Measurements from ENCODE around the gene SLC50A1.

DNA sequence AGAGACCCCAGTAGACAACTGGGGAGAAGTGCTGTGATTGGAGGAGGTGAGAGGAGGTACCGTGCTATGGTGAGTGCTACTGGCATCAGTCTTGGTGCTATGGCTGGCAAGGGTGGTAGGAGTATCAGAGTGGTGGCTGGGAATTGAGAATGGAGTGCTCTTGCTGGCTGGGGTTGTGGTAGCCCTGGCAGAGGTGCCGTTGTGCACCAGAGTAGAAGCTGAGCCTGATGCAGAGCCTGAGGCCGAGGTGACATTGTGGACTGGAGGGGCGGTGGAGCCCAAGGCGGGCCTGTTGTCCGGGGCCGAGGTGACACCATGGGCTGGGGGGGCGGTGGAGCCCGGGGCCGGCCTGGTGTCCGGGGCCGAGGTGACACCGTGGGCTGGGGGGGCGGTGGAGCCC lies 52.6 kb downstream of the SLC50A1 start:
- TF ChIP-seq, protein P1, sequence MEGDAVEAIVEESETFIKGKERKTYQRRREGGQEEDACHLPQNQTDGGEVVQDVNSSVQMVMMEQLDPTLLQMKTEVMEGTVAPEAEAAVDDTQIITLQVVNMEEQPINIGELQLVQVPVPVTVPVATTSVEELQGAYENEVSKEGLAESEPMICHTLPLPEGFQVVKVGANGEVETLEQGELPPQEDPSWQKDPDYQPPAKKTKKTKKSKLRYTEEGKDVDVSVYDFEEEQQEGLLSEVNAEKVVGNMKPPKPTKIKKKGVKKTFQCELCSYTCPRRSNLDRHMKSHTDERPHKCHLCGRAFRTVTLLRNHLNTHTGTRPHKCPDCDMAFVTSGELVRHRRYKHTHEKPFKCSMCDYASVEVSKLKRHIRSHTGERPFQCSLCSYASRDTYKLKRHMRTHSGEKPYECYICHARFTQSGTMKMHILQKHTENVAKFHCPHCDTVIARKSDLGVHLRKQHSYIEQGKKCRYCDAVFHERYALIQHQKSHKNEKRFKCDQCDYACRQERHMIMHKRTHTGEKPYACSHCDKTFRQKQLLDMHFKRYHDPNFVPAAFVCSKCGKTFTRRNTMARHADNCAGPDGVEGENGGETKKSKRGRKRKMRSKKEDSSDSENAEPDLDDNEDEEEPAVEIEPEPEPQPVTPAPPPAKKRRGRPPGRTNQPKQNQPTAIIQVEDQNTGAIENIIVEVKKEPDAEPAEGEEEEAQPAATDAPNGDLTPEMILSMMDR (conservative IDR thresholded peaks at IDR 0.05): no peak
- no peak for TF ChIP-seq EZH2 (IDR thresholded peaks at IDR 0.05; ENCODE audit: low read depth)

Measured in PC-9 (cell line).